ENCODE measurements around the gene FNBP1L. TPM values are rescaled to one million over a fixed set of nuclear protein-coding genes. Genes with fewer than 3 reads are reported as not detected.

FNBP1L gene
- total RNA-seq, 1 donor from 2014 or later = 251 TPM

DNA sequence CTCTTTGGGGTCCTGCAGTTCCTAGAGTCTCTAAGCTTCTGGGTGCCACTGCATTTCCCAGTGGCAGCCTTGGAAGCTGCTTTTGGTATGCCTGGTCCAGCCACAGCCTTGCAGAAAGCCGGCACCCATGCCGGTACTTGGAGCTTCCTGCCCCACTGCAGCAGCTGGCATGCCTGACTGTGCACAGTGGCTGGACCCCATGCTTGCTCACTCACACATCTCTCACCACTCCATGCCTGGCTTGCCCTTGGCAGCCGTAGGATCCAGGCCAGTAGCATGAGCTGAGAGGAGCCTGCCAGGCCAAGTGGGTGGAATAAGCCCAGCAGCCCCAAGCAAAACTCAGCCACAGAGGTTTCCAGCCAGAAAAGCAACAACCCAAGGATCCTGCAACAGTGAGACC, 20.3 kb upstream of the FNBP1L start:
- Mint-ChIP-seq H3K4me1 (ENCODE audit: low read depth, unreplicated experiment) (no peaks in the 10 kb centered on the region), H3K36me3 (ENCODE audit: unreplicated experiment) (no peaks in the 10 kb centered on the region), H3K9me3 (ENCODE audit: unreplicated experiment) (peaks cover 4% of the 10 kb centered on the region), H3K27ac (ENCODE audit: unreplicated experiment) (no peak overlapping the region), H3K4me3 (ENCODE audit: unreplicated experiment) (no peak overlapping the region), H3K27me3 (ENCODE audit: unreplicated experiment) (peaks cover 2% of the 10 kb centered on the region)
- no peak for DNase-seq
- TF ChIP-seq, protein P1, sequence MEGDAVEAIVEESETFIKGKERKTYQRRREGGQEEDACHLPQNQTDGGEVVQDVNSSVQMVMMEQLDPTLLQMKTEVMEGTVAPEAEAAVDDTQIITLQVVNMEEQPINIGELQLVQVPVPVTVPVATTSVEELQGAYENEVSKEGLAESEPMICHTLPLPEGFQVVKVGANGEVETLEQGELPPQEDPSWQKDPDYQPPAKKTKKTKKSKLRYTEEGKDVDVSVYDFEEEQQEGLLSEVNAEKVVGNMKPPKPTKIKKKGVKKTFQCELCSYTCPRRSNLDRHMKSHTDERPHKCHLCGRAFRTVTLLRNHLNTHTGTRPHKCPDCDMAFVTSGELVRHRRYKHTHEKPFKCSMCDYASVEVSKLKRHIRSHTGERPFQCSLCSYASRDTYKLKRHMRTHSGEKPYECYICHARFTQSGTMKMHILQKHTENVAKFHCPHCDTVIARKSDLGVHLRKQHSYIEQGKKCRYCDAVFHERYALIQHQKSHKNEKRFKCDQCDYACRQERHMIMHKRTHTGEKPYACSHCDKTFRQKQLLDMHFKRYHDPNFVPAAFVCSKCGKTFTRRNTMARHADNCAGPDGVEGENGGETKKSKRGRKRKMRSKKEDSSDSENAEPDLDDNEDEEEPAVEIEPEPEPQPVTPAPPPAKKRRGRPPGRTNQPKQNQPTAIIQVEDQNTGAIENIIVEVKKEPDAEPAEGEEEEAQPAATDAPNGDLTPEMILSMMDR (IDR thresholded peaks at IDR 0.05; ENCODE audit: partially characterized antibody, unreplicated experiment) = no peak

DNA sequence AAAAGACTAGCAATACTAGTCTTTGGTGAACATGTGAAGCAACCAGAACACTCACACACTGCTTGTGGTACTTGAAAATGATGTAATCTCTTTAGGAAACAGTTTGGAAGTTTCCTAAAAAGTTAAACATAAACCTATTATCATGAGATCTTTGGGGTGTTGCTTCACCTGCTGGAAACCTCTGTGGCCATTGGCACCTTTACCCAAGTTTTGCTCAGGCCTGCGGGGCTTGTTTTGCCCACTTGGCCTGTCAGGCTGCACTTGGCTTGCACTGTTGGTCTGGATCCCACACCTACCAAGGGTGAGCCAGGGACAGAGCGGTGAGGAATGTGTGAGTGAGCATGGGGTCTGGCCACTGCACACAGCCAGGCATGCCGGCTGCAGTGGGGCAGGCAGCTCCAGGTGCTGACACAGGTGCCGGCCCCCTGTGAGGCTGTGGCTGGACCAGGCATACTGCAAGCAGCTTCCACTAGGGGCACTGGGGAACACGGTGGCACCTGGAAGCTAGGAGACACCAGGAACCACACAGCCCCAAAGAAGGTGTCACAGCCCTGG, 14.4 kb upstream of the FNBP1L start:
- no peaks in the 10 kb centered on the region for H3K4me1 Mint-ChIP-seq (ENCODE audit: low read depth, unreplicated experiment)
- no peaks in the 10 kb centered on the region for H3K27me3 Mint-ChIP-seq (ENCODE audit: unreplicated experiment)
- DNase-seq = no peak
- H3K27ac Mint-ChIP-seq (ENCODE audit: unreplicated experiment) = no peak overlapping the region
- H3K9me3 Mint-ChIP-seq (ENCODE audit: unreplicated experiment) = peaks cover 1% of the 10 kb centered on the region
- TF ChIP-seq, protein P1 (IDR thresholded peaks at IDR 0.05; ENCODE audit: partially characterized antibody, unreplicated experiment) = no peak
- H3K4me3 Mint-ChIP-seq (ENCODE audit: unreplicated experiment) = no peak overlapping the region
- H3K36me3 Mint-ChIP-seq (ENCODE audit: unreplicated experiment) = no peaks in the 10 kb centered on the region

DNA sequence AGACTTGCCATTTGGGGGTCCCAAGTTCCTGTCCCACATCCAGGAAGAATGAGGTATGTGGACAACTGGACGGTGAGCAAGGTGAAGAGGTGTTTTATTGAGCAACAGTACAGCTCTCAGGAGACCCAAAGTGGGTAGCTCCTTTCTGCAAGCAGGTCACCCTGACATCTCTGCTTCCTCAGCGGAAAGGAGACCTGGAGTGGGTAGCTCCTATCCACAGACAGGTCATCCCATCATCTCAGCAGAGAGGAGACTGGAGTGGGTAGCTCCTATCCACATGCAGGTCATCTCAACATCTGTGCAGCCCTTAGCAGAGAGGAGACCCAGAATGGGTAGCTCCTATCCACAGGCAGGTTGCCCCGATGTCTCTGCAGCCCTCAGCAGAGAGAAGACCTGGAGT, 13.8 kb upstream of the FNBP1L start:
- no peak for DNase-seq
- Mint-ChIP-seq H3K9me3 (ENCODE audit: unreplicated experiment) (peaks cover 1% of the 10 kb centered on the region), H3K4me1 (ENCODE audit: low read depth, unreplicated experiment) (no peaks in the 10 kb centered on the region), H3K4me3 (ENCODE audit: unreplicated experiment) (no peak overlapping the region), H3K36me3 (ENCODE audit: unreplicated experiment) (no peaks in the 10 kb centered on the region), H3K27ac (ENCODE audit: unreplicated experiment) (no peak overlapping the region), H3K27me3 (ENCODE audit: unreplicated experiment) (no peaks in the 10 kb centered on the region)
- TF ChIP-seq, protein P1 (IDR thresholded peaks at IDR 0.05; ENCODE audit: partially characterized antibody, unreplicated experiment) = no peak

DNA sequence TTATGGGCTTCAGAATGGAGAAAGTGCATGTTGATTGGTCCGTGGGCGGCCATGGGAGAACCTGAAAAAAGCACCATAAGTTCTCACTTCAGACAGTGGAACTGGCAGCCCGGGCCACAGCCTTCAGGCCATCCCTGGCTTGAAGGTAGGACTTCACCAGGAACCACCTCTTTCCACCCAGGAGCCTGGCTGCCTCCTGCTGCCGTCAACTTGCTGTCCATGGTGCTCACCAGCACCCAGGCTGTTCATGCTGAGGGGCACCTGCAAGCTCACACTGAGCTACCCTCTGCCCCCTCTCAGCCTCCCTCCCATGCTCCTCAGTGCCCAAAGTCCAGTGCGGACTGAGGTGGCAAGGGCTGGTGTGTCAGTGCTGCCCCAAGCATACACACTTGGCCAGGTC, 12.9 kb upstream of the FNBP1L start:
- TF ChIP-seq, protein P1 (IDR thresholded peaks at IDR 0.05; ENCODE audit: partially characterized antibody, unreplicated experiment) = no peak
- H3K4me3 Mint-ChIP-seq (ENCODE audit: unreplicated experiment) = no peak overlapping the region
- peaks cover 1% of the 10 kb centered on the region for H3K9me3 Mint-ChIP-seq (ENCODE audit: unreplicated experiment)
- no peaks in the 10 kb centered on the region for H3K36me3 Mint-ChIP-seq (ENCODE audit: unreplicated experiment)
- no peaks in the 10 kb centered on the region for H3K27me3 Mint-ChIP-seq (ENCODE audit: unreplicated experiment)
- no peak for DNase-seq
- no peaks in the 10 kb centered on the region for H3K4me1 Mint-ChIP-seq (ENCODE audit: low read depth, unreplicated experiment)
- H3K27ac Mint-ChIP-seq (ENCODE audit: unreplicated experiment) = no peak overlapping the region

DNA sequence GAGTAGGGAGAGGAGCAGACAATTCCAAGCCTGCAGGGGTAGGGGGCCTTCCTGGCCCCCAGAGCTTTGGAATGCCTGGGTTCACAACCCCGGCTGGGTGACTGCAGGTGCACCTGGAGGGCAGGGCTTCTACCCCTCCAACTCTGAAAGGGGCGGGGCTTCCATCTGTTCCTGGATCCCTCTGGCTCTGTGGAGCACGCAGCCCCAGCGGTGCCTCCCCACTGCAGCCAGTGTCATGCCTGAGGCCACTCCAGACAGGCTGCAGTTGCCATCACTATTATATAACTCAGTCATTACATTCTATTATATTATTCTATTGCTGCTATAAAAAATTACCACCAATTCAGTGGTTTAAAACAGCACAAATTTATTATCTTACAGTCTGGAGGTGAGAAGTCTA, 12.5 kb upstream of the FNBP1L start:
- TF ChIP-seq, protein P1 (IDR thresholded peaks at IDR 0.05; ENCODE audit: partially characterized antibody, unreplicated experiment) = no peak
- DNase-seq = no peak
- Mint-ChIP-seq H3K27me3 (ENCODE audit: unreplicated experiment) (no peaks in the 10 kb centered on the region), H3K4me1 (ENCODE audit: low read depth, unreplicated experiment) (no peaks in the 10 kb centered on the region), H3K4me3 (ENCODE audit: unreplicated experiment) (no peak overlapping the region), H3K9me3 (ENCODE audit: unreplicated experiment) (peaks cover 1% of the 10 kb centered on the region), H3K27ac (ENCODE audit: unreplicated experiment) (no peak overlapping the region), H3K36me3 (ENCODE audit: unreplicated experiment) (no peaks in the 10 kb centered on the region)

Data from glutamatergic neuron (in vitro differentiated cells).